ENCODE data around the gene STYX. TPM values are rescaled to one million over a fixed set of nuclear protein-coding genes. Genes with fewer than 3 reads are reported as not detected.
A peak's percentile ranks its signal among the peaks of the same experiment; 100 is the strongest.

The STYX gene
- total RNA-seq, 1 experiment from 2014 or later, result 22.8 TPM

GRCh38 chr14:52690983-52691760 is 38.8 kb upstream of the STYX start:
- Mint-ChIP-seq H3K27me3 (ENCODE audit: low read depth) (no peaks in the 10 kb centered on the region; the same call in none of the 2 replicates), H3K36me3 (no peaks in the 10 kb centered on the region), H3K27ac (peak overlapping the region; percentile 53; the same call in 1 of the 2 replicates), H3K4me1 (peaks cover 38% of the 10 kb centered on the region), H3K9me3 (no peaks in the 10 kb centered on the region), H3K4me3 (no peak overlapping the region)
- DNase-seq (ENCODE audit: low spot score) (no peak), ATAC-seq (no peak)
- CTCF ChIA-PET, result no interaction called here
- no peak for TF ChIP-seq RORB (CRISPR knock-in tag; IDR thresholded peaks at IDR 0.05)
- TF ChIP-seq PREB (CRISPR knock-in tag; IDR thresholded peaks at IDR 0.05; ENCODE audit: borderline replicate concordance), result no peak
- TF ChIP-seq FOXJ3 (CRISPR knock-in tag; IDR thresholded peaks at IDR 0.05; ENCODE audit: borderline replicate concordance), result no peak
- TF ChIP-seq AR (CRISPR knock-in tag; IDR thresholded peaks at IDR 0.05), result no peak
- no peak for TF ChIP-seq STAT6 (CRISPR knock-in tag; conservative IDR thresholded peaks at IDR 0.05; ENCODE audit: low read depth)
- TF ChIP-seq IRF2 (CRISPR knock-in tag; IDR thresholded peaks at IDR 0.05; ENCODE audit: borderline replicate concordance, low read depth), result no peak
- TF ChIP-seq NFE2L1 (CRISPR knock-in tag; IDR thresholded peaks at IDR 0.05), result no peak
- no peak for TF ChIP-seq NFATC4 (CRISPR knock-in tag; IDR thresholded peaks at IDR 0.05)
- TF ChIP-seq ZNF671 (CRISPR knock-in tag; IDR thresholded peaks at IDR 0.05), result no peak
- TF ChIP-seq MAX (CRISPR knock-in tag; IDR thresholded peaks at IDR 0.05), result no peak
- no peak for TF ChIP-seq ZNF423 (CRISPR knock-in tag; IDR thresholded peaks at IDR 0.05)
- TF ChIP-seq FOXP4 (CRISPR knock-in tag; IDR thresholded peaks at IDR 0.05), result no peak
- no peak for TF ChIP-seq MLX (CRISPR knock-in tag; IDR thresholded peaks at IDR 0.05)
- POLR2A ChIA-PET, result no interaction called here

GRCh38 chr14:52692248-52692962 is 37.6 kb upstream of the STYX start:
- POLR2A ChIA-PET, result no interaction called here
- DNase-seq (ENCODE audit: low spot score) (no peak), ATAC-seq (no peak)
- H3K27ac Mint-ChIP-seq, result no peak overlapping the region
- H3K4me1 Mint-ChIP-seq, result peaks cover 28% of the 10 kb centered on the region
- no peaks in the 10 kb centered on the region; the same call in none of the 2 replicates for H3K27me3 Mint-ChIP-seq (ENCODE audit: low read depth)
- H3K9me3 Mint-ChIP-seq, result no peaks in the 10 kb centered on the region
- H3K4me3 Mint-ChIP-seq, result no peak overlapping the region
- CTCF ChIA-PET, result no interaction called here
- no peaks in the 10 kb centered on the region for H3K36me3 Mint-ChIP-seq
- TF ChIP-seq ZBTB43 (CRISPR knock-in tag; IDR thresholded peaks at IDR 0.05) (no peak), CTCF (IDR thresholded peaks at IDR 0.05) (no peak), ZNF219 (CRISPR knock-in tag; IDR thresholded peaks at IDR 0.05; ENCODE audit: borderline replicate concordance) (no peak), NFYB (CRISPR knock-in tag; conservative IDR thresholded peaks at IDR 0.05; ENCODE audit: low read depth) (no peak), ZNF671 (CRISPR knock-in tag; IDR thresholded peaks at IDR 0.05) (no peak), JUN (CRISPR knock-in tag; IDR thresholded peaks at IDR 0.05) (no peak), TP53 (CRISPR knock-in tag; IDR thresholded peaks at IDR 0.05) (no peak)
